Medulla oblongata (tissue), 1 donor: ENCODE data around the gene DNAI4.
"Not testable (repeated sequence)": the region's sequence is repeated elsewhere in the genome, so short reads cannot be mapped to it uniquely, and the experiment has no call there.

ENCODE experiments used
- DNase-seq: peaks from one replicate; pipeline ENCODE4 v3.0.0-alpha.2; 2015; ENCODE audit errors: extremely low spot score

DNAI4 gene

DNA sequence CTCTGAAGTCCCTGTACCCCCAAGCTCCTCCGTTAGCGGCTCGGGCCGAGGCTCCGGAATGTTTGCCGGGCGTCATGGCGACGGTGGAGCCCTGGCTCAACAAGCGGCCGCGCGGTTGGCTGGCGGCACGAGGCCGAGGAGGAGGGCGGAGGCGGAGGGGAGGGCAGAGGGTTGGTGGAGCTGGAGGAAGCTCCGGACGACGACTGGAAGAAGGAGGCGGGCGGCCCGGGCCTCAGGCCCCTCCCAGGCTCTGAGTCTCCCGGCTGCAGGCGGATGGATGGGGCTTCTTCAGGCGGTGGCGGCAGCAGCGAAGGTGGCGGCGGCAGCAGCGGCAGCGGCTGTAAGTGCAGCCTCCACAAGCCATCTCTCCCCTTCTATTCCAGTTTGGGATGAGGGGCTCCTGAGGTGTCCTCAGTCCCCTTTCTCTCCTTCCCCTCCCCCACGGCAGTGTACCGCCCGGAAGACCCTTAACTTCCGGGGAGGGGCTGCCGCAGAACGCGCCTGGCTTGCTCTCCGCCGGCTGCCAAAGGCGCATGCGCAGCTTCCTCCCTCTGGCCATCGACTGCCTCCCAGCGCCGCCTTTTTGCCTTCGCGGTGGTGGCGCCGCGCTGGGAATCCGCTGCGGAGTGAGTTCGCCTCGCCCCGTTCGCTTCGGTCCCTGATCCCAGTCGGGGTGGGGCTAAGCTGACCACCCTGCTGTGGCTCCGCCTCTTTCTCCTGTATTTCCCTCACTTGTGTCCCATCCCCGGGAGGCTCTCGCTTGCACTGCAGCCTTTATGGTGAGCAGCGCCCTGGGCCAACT is at the start of gene DNAI4, which contains the start of gene MIER1:
Gene DNAI4 (minus strand): TSS at position 101 of the 802 bp plus-strand sequence. CDS start 25 bp downstream, at position 76.
Gene MIER1 (plus strand): TSS at position 235 of the 802 bp plus-strand sequence. CDS start 39 bp downstream, at position 274.
- DNase-seq, result peak; percentile 98

- no peak for DNase-seq
These were observed 43.9 kb upstream of the DNAI4 start for GRCh38 chr1:66968574-66968973.

- not testable (repeated sequence) for DNase-seq
These were observed 41.7 kb upstream of the DNAI4 start for GRCh38 chr1:66966188-66966873.

DNA sequence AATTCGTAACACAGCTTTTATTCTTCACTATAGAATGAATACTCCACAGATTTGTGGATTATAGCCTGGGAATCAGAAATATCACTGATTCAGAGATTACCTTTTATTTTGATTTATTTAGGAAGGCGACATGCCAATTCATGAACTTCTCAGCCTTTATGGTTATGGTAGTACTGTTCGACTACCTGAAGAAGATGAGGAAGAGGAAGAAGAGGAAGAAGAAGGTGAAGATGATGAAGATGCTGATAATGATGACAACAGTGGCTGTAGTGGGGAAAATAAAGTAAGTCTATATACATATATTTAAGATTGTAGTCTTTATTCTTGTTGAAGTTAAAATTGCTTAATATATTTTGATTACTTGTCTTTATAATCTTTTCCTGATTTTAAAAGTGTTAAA is 33.3 kb upstream of the DNAI4 start:
- no peak for DNase-seq

DNA sequence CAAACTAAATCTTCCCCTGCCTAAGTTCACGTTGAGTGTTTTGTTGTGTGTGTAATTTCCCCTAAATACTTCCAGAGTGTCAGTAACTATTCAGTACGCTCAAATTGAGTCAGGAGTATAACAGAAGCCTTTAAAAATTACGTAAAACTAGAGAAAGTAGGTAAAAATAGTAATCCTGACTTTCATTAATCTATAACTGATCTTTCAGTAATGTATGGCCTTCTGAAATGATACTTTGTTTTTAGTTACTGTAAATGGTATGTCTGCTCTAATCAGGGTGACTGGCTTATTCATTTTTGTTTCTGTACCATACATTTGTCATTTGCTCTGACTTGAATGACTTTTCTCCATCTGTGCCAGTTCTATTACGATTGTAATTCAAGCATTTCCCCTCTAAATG is 29.6 kb upstream of the DNAI4 start:
- DNase-seq, result no peak

DNA sequence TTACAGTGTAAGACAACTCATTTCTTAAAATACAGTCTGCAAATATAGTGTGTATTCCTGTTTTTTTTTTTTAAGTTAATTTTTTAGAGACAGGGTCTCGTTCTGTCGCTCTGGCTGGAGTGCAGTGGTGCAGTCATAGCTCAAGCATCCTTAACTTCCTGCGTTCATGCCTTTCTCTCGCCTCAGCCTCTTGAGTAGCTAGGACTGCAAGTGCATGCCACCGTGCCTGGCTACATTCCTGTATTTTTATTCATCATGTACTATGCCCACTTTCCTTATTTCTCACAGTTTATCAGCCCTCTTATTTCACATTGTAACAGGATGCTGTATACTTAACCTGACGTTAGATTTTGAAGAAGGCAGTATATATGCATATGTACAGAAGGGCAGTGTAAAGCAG is 26.9 kb upstream of the DNAI4 start:
- DNase-seq, result no peak

GRCh38 chr1:66947267-66947666 is 22.6 kb upstream of the DNAI4 start:
- DNase-seq, result no peak

- DNase-seq, result no peak
These were observed 20.7 kb upstream of the DNAI4 start for GRCh38 chr1:66945316-66945715.

DNA sequence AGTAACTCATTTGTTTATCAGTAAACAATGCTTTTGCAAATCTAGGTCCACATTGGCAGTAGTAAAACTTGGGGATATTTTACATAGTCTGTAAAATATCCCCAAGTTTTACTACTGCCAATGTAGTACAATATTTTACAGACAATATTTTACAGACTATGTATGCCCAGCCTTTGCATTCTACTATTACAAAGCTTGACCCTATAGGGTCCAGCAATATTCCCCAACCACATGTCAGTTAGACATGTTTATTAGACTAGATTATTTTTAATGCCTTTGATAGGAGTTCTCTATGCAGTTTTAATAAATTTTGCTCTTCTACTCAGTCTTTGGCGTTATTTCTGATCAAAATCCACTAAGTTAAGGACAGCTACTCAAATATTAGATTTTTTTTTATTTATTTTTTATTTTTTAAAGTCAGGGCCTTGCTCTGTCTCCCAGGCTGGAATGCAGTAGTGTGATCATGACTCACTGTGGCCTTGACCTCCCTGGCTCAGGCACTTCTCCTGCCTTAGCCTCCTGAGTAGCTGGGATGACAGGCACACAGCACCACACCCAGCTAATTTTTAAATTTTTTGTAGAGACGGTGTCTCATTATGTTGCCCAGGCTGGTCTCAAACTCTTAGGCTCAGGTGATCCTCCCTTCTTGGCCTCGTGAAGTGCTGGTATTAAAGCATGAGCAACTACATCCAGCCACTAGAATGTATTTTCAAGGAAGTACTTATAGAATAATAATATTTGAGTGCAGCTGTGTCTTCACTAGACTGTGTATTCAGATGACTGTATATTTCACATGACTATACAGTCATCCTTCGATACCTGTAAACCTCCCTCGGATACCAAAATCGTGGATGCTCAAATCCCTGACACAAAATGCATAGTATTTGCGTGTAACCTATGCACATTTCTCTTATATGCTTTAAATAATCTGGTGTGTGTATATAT is 19.9 kb upstream of the DNAI4 start:
- no peak for DNase-seq

GRCh38 chr1:66943361-66943969 is 18.8 kb upstream of the DNAI4 start:
- no peak for DNase-seq

- DNase-seq, result no peak
These were observed 16.3 kb upstream of the DNAI4 start for GRCh38 chr1:66940981-66941380.

GRCh38 chr1:66938613-66939012 is 14.0 kb upstream of the DNAI4 start:
- no peak for DNase-seq

DNA sequence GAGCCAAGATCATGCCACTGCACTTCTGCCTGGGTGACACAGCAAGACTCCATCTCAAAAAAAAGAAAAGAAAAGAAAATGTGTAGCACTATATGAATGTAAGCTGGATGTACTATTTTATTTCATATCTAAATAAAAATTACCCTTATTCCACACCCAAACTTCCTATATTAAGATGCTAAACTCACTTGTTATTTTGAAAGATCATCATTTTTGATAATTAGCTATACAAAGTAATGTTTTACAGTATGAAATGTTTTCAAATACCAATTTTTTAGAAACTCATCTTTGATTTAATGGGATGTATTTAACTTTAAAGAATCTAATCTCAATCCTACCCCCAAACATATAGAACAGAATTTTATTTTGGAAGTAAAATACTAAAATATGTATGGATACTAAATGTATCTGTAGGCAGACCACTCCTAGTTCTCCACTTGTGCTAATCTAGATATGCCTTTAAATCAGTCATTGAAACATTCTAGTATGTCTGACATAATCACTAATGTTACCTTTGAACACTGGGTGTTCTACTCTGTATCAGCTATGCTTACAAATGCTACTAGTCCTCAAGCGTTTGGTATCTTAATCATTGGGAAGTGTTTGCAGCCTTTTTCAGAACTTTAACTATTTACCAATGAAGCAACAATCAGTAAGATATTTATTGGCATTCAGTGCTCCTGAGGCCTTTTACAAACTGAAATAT is 13.0 kb upstream of the DNAI4 start:
- no peak for DNase-seq

DNA sequence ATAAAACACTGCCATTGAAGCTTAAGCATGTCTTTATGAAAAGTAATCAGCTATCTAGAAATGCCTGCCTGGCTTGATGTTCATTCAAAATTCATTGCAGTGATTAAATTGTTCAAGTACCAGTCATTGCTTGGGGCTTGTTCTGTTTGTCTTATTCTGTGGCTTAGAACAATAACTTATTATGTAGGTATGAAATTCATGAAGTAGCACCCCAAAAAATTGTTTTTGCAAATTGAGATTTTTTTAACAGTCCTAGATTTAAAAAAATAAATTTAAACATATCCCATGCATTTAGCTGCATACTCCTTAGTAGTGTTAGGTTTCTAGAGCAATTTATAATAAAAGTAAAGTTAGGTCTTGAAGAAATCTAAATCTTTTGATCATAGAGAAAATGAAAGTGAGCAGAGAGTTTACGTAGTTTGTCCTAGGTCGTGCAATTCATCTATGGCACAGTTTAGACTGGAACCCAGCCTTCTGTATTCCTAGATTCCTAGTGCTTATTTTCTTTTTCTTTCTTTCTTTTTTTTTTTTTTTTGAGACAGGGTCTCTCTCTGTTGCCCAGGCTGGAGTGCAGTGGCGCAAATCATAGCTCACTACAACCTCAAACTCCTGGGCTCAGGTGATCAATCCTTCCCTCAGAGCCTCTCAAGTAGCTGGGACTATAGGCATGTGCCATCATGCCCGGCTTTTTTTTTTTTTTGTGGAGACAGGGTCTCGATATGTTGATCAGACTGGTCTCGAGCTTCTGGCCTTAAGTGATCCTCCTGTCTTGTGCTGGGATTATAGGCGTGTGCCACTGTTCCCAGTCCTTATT is 9.4 kb upstream of the DNAI4 start:
- DNase-seq, result no peak

GRCh38 chr1:66932291-66932690 is 7.6 kb upstream of the DNAI4 start:
- no peak for DNase-seq

GRCh38 chr1:66931590-66931989 is 6.9 kb upstream of the DNAI4 start:
- DNase-seq, result no peak

DNA sequence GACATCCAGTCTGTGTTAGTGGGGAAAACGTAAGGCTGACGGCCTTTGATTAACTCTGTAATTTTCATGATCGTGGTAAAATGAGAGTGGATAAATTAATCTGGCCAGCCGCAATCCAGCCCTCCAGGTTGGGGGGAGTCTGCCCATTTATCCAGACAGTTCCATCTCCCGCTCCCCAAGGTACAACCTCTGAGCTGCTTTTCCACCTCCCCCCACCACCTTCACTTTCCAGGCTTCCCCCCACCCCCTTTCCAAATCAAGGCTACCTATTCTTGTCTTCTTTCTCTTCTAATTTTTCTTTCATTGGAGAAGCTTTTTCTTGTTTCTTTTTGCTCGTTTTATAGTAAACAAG is 6.1 kb upstream of the DNAI4 start:
- DNase-seq, result no peak

DNA sequence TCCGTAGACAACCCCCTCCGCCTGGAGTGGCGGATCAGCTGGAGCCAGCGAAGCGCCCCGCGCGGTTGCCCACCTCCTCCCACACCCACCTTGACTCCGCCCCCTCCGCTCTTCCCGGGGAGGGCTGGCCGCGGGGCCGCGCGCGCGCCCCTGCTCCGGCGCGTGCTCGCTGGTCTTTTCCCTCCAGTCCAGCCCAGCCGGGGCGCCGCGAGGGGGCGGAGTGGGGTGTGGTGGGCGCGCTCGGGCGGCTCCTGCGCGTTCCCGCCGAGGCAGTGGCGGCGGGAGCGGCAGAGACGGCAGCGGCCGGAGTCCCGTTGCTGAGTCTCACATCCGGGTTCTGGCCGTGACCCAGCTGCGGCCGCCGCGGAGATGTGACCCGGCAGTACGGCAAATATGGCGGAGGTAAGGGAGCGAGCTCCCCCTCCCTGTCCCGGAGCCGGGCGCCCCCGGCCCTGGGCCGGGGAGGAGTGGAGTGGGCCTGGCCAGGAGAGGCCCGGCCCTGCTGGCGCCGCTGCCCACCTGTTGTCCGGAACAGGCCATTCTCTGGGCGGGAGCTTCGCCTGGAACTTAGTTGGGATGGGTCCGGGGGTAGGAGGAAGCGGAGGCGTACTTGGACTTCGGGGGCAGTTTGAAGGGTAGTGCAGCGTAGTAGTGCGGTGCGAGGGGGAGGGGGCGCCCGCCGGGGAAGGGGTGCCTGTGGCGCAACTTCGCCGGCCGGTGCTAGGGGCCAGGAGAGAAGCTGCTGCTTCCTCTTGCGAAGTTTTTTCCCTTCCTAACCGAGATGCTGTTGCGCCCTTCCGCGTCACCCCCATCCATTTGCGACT is 5.6 kb upstream of the DNAI4 start:
- DNase-seq, result peak; percentile 97

- no peak for DNase-seq
These were observed 5.0 kb upstream of the DNAI4 start for GRCh38 chr1:66929691-66929998.
